Kidney epithelial cell (primary cell): ENCODE data around the gene TRRAP. TPM values are rescaled to one million over a fixed set of nuclear protein-coding genes. Genes with fewer than 3 reads are reported as not detected.

ENCODE experiments used
- DNase-seq: peaks from one replicate; pipeline ENCODE4 v3.0.0-alpha.2; 2010; ENCODE audit warnings: low read depth
- H3K27me3 ChIP-seq: 2 replicates; pipeline ENCODE4 v1.6.0; 2011; ENCODE audit warnings: low read length; ENCODE audit not compliant: control insufficient read depth, insufficient read depth
- H3K36me3 ChIP-seq: 2 replicates; pipeline ENCODE4 v1.5.1; 2011; ENCODE audit warnings: low read length; ENCODE audit not compliant: control insufficient read depth, insufficient read depth
- H3K4me3 ChIP-seq: 2 replicates; pipeline ENCODE4 v1.5.1; 2011; ENCODE audit warnings: low read depth, mild to moderate bottlenecking, control low read depth, low read length
- CTCF ChIP-seq: IDR thresholded peaks from 2 replicates; pipeline ENCODE4 v1.5.1; 2011; ENCODE audit warnings: mild to moderate bottlenecking, moderate library complexity, low read length, control low read depth, inconsistent platforms; ENCODE audit not compliant: insufficient read depth, poor library complexity, severe bottlenecking
- total RNA-seq: library from RNA; depleted of rRNA; stranded (reverse); fragments of >200 nt; gene quantifications from 2 replicates; pipeline ENCODE4 v1.2.3, GENCODE V29; 2015

The TRRAP gene
- total RNA-seq, 1 donor from 2014 or later = 35.1 TPM

DNA sequence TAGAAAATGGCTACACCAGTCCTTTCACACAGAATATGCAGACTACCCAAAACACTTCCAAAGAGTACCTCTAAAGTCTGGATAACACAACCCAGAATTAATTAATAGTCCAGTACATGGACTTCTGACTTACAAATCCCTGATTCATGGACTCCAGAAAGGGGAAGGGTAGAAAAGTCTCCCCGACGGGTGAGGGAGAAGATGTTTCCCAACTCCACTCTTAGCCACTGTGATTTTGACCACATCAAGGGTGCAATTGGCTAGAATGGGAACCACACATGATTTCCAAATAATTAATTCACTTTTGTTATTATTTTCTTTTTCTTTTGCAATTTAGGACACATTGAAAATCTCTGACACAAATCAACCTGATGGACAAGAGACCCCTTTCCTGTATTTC, 9.9 kb upstream of the TRRAP start:
- peaks cover 18% of the 10 kb centered on the region for H3K27me3 ChIP-seq
- H3K36me3 ChIP-seq = no peaks in the 10 kb centered on the region
- DNase-seq = no peak
- no peak overlapping the region for H3K4me3 ChIP-seq
- no peak for TF ChIP-seq CTCF

DNA sequence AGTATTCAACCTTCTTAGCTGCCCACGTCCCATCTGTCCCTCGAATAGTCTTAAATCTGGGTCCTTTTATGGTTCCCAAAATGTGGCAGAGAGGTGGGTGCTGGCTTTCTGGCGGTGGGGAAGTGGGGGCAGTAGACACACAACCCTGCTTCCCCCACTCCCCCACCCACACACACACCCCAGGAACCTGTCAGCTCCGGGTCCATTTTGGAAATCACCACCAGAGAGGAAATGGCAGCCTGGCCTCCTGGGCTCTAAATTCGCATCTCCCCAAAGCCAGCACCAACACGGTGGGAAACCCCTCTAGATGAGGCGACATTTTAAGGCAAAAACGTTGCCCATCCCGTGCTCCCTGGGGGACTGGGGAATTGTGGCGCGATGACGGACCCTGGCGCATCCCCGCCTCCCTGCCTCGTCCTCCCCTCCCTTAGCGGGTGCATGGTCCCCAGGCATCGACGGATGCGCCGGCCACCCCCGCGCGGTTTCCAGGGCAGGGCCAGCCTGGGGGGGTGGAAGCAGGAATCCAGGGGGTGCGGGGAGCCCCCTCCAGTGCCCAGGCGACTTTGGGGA, 9.2 kb upstream of the TRRAP start:
- TF ChIP-seq CTCF = no peak
- no peaks in the 10 kb centered on the region for H3K36me3 ChIP-seq
- no peak for DNase-seq
- peak overlapping the region; percentile 50 for H3K4me3 ChIP-seq
- peaks cover 18% of the 10 kb centered on the region for H3K27me3 ChIP-seq

DNA sequence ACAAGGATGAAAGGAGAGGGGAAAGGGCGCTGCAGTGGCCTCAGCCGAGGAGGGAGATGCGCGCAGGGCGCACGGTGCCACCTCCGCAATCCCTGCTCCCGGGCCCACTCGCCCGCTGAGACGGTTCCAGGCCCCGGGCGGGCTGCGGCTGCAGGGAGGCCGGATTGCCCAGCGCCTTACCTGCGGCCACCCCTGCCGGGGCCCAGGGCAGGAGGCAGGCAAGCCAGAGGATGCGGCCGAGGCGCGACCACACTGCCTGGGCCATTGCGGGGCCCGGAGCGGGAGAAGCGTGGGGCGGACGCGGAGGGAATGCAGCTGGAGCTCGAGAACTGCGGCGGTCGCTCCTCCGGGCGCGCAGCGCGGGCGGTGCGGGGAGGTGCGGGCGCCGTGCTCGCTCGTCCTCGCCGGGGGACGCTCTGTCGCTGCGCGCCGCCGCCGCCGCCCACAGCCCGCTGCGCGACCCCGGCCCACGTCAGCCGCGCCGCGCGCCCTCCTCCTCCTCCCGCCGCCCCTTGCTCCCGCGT, 8.7 kb upstream of the TRRAP start, which contains the start of gene TMEM130:
TSS of gene TMEM130 (minus strand) at position 418 of the 524 bp plus-strand sequence. CDS start at position 265, 153 bp downstream.
- TF ChIP-seq CTCF = no peak
- Histone ChIP-seq H3K27me3 (peaks cover 18% of the 10 kb centered on the region), H3K36me3 (no peaks in the 10 kb centered on the region), H3K4me3 (peak within 1 kb of the TSS; percentile 50)
- no peak for DNase-seq

- no peak for TF ChIP-seq CTCF
- DNase-seq = no peak
- peaks cover 18% of the 10 kb centered on the region for H3K27me3 ChIP-seq
- H3K4me3 ChIP-seq = peak overlapping the region; percentile 50
- no peaks in the 10 kb centered on the region for H3K36me3 ChIP-seq
Observed at GRCh38 chr7:98870121-98870651, 8.1 kb upstream of the TRRAP start.

- H3K27me3 ChIP-seq = peaks cover 18% of the 10 kb centered on the region
- no peak overlapping the region for H3K4me3 ChIP-seq
- DNase-seq = no peak
- no peaks in the 10 kb centered on the region for H3K36me3 ChIP-seq
- no peak for TF ChIP-seq CTCF
Observed at GRCh38 chr7:98870807-98871491, 7.4 kb upstream of the TRRAP start.
